SH-SY5Y (cell line): Measurements from ENCODE around the gene ATE1.

Source experiments
- GATA2 ChIP-seq: IDR thresholded peaks from 2 replicates; pipeline ENCODE4 v1.6.1; 2011; ENCODE audit warnings: mild to moderate bottlenecking, low read depth, low read length
- GATA3 ChIP-seq: IDR thresholded peaks from 2 replicates; pipeline ENCODE4 v1.6.1; 2011; ENCODE audit warnings: low read depth, mild to moderate bottlenecking, low read length, moderate library complexity

GRCh38 chr10:121864653-121865052, 63.2 kb downstream of the ATE1 start:
- no peak for TF ChIP-seq GATA2
- no peak for TF ChIP-seq GATA3
